ENCODE measurements around the gene SORCS2.

DNA sequence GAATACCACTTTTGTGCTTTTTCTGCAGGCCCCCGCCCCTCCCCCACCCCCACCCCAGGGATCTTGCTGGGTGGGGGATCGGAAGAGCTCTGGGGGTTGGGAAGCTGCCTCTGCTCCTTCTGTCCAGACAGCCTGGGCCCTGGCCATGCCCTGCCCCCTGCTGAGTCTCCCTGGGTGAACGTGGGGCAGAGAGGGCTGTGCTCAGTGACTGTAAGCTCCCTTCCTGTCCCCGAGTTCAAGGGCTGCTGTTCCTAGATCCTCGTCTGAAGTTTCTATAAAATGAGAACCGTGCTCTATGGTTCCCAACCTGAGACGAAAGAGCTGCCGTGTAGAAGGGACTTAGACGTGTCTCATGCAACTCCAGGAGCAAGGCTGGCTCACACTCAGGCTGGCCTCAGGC is 105.0 kb downstream of the SORCS2 start:
- TF ChIP-seq FOXM1 (IDR thresholded peaks at IDR 0.05; ENCODE audit: borderline replicate concordance) (no peak), ZNF384 (IDR thresholded peaks at IDR 0.05) (no peak), SUZ12 (IDR thresholded peaks at IDR 0.05) (no peak), BHLHE40 (IDR thresholded peaks at IDR 0.05; ENCODE audit: borderline replicate concordance) (no peak), SP1 (IDR thresholded peaks at IDR 0.05) (no peak), ELF4 (IDR thresholded peaks at IDR 0.05) (no peak), L3MBTL2 (conservative IDR thresholded peaks at IDR 0.05) (no peak), FOXA1 (IDR thresholded peaks at IDR 0.05) (no peak), FOXK2 (IDR thresholded peaks at IDR 0.05) (no peak)
